DOHH2 (cell line): Measurements from ENCODE around the gene TYK2.

Experiments
- EZH2phosphoT487 ChIP-seq: fragments of 200-600 bp; sonication (generic); IDR thresholded peaks from 2 replicates; pipeline ENCODE4 v1.6.1; 2017; ENCODE audit warnings: borderline replicate concordance, mild to moderate bottlenecking, antibody characterized with exemption, low read length, moderate library complexity, mixed read lengths
- TF ChIP-seq, protein P1 (sequence below): fragments of 200-600 bp; sonication (generic); IDR thresholded peaks from one replicate; pipeline ENCODE4 v1.5.1; 2014; ENCODE audit warnings: antibody characterized with exemption, mild to moderate bottlenecking, low read depth, low read length; ENCODE audit not compliant: poor library complexity, severe bottlenecking

DNA sequence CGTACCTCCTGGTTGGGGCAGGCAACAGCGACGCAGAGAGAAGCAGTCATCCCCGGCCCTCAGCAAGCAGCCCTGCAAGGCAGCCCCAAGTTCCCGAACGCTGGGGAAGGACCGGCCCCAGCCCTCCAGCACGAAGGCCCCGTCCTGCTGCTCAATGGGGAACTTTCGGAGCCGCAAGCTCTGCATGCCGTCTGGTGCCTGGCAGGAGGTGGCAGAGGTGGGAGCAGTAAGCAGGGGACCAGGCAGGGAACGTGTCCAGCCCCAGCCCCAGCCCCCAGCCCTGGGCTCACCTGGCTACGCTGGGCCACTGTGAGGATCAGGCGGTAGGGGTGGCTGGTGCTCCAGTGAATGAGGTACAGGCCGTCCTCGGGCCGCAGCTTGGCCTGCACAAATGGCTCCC lies 18.1 kb downstream of the TYK2 start:
- TF ChIP-seq, protein P1, sequence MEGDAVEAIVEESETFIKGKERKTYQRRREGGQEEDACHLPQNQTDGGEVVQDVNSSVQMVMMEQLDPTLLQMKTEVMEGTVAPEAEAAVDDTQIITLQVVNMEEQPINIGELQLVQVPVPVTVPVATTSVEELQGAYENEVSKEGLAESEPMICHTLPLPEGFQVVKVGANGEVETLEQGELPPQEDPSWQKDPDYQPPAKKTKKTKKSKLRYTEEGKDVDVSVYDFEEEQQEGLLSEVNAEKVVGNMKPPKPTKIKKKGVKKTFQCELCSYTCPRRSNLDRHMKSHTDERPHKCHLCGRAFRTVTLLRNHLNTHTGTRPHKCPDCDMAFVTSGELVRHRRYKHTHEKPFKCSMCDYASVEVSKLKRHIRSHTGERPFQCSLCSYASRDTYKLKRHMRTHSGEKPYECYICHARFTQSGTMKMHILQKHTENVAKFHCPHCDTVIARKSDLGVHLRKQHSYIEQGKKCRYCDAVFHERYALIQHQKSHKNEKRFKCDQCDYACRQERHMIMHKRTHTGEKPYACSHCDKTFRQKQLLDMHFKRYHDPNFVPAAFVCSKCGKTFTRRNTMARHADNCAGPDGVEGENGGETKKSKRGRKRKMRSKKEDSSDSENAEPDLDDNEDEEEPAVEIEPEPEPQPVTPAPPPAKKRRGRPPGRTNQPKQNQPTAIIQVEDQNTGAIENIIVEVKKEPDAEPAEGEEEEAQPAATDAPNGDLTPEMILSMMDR: no peak
- no peak for TF ChIP-seq EZH2phosphoT487
